Cerebellar cortex (tissue), 1 donor: ENCODE results near the gene DOCK3.

Experiments used
- DNase-seq: peaks from one replicate; pipeline ENCODE4 v3.0.0-alpha.2; 2015; ENCODE audit warnings: low spot score

The DOCK3 gene, protein sequence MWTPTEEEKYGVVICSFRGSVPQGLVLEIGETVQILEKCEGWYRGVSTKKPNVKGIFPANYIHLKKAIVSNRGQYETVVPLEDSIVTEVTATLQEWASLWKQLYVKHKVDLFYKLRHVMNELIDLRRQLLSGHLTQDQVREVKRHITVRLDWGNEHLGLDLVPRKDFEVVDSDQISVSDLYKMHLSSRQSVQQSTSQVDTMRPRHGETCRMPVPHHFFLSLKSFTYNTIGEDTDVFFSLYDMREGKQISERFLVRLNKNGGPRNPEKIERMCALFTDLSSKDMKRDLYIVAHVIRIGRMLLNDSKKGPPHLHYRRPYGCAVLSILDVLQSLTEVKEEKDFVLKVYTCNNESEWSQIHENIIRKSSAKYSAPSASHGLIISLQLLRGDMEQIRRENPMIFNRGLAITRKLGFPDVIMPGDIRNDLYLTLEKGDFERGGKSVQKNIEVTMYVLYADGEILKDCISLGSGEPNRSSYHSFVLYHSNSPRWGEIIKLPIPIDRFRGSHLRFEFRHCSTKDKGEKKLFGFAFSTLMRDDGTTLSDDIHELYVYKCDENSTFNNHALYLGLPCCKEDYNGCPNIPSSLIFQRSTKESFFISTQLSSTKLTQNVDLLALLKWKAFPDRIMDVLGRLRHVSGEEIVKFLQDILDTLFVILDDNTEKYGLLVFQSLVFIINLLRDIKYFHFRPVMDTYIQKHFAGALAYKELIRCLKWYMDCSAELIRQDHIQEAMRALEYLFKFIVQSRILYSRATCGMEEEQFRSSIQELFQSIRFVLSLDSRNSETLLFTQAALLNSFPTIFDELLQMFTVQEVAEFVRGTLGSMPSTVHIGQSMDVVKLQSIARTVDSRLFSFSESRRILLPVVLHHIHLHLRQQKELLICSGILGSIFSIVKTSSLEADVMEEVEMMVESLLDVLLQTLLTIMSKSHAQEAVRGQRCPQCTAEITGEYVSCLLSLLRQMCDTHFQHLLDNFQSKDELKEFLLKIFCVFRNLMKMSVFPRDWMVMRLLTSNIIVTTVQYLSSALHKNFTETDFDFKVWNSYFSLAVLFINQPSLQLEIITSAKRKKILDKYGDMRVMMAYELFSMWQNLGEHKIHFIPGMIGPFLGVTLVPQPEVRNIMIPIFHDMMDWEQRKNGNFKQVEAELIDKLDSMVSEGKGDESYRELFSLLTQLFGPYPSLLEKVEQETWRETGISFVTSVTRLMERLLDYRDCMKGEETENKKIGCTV (N-terminal part only)

DNA sequence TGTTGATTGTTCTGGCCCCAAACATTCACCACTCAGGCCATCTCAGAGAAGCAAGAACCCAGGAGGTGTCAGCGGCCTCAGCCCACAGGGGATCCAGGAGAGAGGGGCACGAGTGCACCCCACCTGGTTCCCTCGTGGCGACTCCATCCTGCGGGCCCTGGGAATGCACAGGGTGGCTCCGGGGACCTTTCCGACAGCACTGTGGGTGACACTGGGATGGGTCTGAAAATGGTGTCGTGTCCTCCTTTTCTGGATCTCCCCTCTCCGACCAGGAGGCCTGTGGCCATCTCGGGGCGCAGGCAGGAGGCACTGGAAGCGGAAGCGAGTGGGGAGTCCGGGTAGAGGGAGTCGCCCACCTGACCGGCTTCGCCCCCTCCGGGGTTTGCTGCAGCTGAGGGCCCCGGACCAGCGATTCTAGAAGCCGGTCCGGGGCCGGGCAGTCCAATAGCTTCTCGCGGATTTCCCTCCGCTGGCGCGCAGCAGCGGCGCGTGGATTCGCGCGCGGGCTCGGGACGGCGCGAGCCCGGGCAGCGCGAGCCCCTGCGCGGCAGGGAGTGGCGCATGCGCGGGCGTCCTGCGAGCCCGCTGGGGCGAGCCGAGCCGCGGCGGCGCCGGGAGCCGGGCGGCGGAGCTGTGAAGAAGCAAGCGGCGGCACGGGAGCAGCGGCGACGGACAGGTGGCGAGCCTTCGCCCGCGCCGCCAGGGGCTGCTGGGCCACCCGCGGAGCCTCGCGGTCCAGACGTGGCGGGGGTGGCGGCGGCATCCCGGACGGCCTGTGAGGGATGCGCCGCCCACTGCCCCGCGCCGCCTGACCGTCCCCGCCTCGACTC, at the start of gene DOCK3:
TSS of gene DOCK3 (plus strand) at position 579 of the 830 bp plus-strand sequence. CDS start 337 bp downstream, outside the sequence.
- DNase-seq: peak; percentile 49

DNA sequence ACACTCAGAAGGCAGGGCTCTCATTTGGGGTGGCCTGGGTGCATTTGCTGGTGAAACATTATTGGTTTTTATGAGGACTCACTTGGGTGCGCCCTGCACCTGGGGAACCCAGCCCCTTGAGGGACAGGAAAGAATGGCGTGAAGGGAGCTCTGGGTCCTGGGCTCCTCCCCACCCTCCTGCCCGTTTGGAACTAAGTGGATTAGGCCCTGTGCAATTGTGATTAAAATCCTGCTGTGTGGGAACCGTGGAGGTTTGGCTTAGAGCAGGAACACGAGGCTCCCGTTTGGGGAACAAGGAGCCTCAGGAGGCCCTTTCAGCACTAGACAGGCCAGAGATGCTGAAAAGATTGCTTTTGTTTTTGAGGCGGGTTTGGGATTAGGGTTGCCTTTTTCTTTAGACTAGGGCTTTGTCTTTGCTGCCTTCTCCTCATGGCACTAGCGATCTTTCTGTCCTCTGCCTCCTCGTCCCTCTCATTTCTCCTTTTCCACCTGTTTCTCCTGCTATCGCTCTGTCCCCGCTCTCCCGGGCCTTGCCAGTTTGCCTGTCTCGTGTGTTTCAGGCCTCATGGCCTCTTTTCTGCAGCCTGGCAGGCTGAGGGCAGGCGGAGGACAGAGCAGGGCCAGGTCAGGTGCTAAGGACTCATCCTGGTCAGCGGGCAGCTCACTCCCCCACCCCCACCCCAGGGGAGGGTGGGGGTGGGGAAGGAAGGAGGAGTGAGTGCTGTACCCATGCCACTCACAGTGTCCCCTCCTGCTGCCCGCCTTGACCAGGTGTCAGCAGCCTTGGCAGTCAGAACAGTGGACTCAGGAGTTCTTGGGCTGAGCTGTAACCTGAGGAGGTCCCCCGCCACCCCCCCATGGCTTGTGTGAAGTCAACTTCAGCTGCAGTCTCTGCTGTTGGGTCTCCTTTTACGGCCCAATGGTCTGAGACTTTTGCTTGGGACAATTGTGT, 49.2 kb upstream of the DOCK3 start:
- DNase-seq: no peak

DNA sequence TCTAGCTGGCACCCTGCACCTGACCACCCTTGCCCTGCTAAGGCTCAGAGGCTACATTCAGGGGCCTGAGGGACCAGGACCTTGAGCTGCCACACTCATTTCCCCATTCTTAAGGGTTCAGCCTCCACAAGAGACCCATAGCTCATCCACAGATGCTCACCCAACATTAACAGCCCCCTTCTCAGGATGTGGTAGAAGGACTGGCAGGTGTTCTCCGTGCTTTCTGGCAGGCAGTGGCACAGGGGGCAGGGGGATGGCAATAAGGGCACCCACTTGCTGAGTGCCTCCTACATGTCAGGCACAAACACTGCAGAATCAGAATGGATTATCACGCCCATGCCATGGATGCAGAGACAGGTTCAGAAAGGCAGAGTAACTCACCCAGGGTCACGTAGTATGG, 48.3 kb upstream of the DOCK3 start:
- DNase-seq: no peak

DNA sequence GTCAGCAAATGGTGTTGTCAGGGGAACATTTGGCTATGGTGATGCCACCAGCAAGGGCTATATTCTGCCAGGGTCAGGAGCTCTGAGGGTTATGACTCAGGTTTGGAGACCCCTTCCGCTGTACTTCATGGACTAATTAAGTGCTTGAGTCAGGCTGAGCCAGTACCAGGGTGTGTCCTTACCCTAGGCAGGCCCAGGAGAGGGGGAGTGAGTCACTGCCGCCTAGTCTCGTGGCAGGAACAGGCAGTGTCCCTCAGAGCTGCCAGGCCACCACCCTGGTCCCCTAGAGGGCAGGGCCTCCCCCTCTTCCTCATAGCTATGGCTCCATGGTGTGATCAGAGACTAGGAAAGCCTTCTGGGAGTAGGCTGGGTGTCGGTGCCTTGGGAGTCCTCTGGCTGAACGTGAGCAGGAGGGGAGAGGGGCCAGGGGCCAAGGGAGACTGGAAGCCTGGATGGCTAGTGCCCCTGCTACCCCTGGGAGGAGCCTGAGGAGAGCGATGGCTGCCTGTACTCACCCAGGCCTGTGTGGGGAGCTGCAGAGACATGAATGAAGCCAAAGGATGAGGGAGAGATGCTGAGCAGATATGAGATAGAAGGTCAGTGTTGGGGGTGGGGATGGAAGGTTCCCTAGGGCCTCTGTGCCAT, 47.2 kb upstream of the DOCK3 start:
- no peak for DNase-seq

DNA sequence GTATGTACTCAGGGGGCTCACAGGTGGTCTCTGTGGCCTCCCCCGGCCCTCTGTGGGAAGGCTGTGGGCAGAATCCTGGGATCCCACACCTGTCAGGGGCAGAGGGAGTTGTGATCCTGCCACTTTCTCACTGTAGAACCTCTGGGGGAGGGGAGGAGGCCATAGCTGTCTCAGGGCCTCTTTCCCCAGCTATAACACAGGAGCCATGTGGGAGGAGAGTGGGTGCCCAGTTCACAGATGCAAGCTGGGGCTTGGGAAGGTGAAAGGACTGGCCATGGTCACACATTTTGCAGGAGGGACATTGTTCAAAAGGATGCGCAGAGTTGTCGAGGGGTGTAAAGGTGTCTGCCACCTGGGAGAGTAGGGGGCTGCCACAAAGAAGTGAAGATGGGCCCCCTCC, 46.1 kb upstream of the DOCK3 start:
- DNase-seq: no peak

DNA sequence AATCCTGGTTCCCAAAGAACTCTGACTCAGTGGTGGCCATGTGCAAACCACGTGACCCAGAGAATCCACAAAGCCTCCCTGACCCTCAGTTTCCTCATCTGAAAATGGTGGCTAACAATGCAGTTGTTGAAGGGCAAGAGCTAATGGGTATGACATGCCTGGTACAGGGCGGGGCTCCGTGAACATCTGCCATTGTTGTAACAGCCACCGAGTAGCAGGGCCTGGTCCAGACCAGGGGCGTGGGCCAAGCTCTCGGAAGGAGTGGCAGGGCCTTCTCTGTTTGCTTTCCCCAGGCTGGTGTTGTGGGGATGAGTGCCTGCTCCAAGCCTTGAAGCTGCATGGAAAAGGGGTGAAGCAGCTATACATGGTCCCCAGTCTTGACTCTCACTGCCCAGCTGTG, 44.3 kb upstream of the DOCK3 start:
- DNase-seq: no peak

DNA sequence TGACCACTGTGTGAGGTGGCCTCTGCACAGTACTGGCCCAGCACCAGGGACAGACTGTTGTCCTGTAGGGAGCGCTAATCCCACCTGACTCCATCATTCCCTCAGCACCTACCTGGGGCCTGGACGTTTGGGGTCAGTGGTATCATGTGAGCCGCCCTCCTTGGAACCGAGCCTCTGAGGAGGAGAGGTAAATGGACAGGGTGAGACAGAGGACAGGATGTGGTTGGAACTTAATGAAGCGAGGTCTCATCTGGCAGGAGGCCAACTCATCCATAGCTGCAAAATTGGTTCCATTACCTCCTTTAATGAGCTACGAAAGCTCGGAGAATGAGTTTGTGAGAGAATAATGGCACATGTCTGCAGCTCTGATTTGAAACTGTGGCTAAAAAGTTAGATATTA, 43.9 kb upstream of the DOCK3 start:
- no peak for DNase-seq

DNA sequence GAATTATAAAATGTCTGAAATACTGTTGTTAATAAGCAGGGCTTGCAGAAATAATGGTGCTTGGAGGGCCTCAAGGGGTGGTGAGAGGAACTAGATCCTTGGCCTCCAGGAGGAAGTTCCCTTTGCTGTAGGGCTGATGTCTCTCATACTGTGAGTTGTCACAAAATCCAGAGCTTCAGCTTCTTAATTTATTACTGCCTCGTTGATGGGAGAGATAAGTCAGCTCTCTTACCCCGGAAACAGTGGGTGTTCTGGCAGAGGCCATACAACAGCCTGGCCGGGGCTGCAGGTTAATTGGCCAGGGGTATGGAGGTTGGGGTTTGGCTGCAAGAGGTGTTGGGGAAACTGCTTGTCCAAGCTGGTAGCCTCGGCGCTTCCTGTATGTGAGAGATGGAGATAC, 42.3 kb upstream of the DOCK3 start:
- DNase-seq: no peak

DNA sequence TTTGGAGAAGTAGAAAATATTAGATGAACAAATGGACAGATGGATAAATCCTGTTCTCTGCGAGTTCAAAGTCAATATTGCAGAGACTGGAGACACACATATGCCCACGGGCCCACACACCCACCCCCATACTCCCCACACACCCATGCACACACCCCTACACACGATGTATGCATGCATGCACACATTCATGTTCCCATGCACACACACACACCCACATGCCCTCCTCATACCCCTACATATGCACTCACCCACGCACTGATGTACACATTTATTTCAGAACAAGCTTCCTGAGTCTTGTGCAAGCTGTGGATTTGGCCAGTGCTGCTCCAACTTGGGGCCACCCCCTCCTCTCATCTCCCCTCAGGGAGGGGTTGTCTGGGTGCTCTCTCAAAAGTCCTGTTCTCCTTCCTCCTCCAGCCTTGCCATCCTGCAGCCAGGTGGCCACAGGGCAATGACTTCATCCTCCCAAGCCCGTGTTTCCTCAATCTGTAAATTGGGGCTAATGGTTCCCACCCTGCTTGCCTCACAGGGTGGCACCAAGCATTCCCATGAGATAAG, 41.4 kb upstream of the DOCK3 start:
- no peak for DNase-seq

DNA sequence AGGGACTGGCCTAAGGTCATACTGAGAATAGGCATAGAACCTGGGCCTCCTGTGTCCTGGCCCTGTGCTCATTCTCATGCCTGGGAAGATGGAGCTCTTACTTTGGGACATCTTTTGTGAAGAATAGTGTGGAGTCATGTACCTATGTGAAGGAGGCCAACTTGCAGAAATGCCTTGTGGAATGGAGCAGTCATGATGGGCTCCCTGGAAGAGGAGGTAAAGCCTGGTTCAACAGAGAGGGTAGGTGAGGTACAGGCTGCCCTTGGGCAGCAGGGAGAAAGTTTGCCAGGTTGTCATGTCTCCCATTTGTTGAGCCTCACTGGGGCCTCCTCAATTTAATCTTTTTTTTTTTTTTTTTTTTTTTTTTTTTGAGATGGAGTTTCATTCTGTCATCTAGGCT, 39.7 kb upstream of the DOCK3 start:
- no peak for DNase-seq

DNA sequence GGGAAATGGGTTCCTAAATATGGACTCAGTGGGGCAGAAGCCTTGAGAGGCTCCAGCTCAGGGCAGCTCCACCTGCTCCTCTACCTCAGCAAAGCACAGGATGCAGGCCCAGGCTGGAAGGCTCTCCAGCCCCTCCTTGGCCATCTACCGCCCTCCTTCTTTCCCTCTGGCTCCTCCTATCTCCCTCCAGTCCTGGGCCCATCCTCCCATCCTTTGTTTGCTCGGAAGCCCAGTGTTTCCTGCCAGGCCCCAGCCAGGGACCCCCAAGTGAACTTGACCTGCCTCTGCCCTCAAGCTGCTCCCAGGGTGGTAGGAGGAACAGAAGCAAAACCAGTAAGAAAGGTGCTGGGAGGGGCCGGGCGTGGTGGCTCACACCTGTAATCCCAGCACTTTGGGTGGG, 37.7 kb upstream of the DOCK3 start:
- no peak for DNase-seq

DNA sequence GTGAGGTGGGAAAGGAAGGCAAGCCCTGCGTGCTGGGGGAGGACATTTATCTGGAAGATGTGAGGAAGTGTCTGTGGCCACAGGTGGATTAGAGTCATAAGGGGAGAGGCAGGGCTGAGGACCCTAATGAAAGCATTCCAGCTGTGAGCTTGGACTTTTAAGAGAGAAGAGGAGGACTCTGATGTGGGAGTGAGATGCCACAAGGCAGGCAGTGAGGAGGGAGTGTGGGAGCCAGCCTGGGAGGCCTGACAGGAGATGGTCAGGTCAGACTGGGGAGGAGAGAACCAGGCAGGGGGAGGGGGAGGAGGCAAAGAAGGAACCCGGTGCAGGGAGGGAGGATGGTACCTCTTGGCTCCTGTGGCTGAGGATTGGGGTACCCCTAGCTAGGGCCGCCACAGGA, 36.8 kb upstream of the DOCK3 start:
- DNase-seq: no peak

DNA sequence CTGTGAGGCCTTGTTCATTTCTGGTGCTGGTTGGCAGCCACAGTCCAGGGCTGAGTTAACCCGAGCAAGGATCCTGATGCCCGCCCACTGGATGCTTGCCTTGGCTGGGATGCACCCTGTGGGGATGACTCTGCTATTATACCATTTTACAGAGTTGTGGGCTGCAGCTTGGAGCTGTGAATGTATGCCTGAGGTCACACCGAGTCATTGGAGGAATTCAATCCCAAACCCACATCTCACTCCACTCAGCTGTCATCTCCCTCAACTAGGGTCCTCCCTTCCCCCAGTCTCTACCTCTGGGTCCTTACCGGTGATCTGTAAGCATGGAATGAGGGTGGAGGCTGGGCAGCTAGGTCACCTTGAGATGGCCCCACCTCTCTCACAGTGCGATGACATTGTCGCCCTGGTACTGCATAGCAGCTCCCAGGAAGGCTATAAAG, 35.7 kb upstream of the DOCK3 start:
- DNase-seq: no peak

DNA sequence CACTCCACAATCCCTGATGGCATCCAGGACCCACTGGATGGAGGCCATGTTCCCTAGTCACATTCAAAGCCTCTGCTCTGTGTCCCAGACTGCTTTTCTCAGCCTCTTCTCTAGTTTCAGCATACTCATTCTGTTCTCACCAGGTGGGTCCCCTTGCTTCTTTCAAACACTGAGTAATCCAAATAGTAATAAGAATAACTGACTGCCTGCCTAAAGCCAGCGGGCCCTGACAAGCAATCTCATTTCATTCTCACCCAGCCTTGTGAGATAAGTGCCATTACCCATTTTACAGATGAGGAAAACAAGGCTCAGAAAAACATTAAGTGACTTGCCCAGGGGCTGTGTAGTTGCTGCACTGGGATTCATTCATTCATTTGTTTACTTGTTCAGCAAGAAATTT, 32.3 kb upstream of the DOCK3 start:
- DNase-seq: no peak

DNA sequence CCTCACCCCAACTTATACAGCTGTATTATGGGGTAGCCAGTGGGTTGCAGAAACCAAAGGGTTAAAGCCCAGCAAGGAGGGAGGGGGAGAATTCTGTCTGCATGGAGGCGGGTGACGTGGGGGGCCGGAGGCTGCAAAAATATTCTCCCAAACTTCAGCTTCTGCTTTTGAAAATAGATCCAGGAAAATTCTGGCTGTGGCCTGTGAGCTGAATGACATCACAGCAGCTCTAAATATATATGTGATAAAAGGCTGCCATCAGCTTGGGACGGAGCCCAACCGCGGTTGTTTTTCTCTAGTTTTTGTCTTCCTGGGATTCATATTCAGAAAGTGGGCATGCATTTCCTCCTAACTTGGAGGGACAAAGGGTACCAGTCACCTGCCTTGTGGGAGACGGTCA, 30.2 kb upstream of the DOCK3 start:
- DNase-seq: no peak

DNA sequence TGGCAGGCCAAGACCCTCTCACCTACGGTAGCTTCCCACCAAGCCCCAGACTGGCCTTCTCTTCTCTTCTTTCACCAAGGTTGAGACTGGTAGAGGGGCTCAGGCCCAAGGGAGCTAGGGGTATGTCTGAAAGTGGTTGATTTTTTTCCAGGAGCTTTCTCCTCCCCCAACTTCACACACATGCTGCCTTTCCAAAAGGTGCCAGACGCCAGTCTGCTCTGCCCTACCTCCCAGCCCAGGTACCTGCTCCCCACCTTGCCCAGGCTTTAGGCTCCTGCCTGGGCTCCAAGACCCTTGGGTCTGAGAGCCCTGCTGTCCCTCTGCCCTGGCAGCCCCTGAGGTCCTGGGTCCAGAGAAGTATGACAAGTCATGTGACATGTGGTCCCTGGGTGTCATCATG, 29.3 kb upstream of the DOCK3 start:
- no peak for DNase-seq

DNA sequence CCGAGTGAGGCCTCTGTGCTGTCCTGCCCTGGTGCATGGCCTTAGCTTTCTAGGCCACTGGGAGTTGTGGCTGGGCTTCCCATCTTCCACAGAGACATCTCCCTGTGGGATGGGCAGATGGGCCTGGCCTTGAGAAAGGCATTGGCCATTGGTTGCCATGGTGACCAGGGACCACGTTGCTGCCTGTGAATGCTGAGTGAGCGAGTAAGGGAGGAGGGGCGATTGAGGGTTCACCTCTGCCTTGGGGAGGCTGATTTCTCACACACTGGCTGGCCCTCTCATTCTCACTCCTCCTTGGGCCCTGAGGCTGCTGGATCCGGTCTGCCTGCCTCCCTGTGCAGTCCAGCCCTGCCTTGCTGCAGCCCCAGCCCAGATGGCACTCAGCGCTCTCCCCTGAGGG, 26.4 kb upstream of the DOCK3 start:
- peak; percentile 71 for DNase-seq

DNA sequence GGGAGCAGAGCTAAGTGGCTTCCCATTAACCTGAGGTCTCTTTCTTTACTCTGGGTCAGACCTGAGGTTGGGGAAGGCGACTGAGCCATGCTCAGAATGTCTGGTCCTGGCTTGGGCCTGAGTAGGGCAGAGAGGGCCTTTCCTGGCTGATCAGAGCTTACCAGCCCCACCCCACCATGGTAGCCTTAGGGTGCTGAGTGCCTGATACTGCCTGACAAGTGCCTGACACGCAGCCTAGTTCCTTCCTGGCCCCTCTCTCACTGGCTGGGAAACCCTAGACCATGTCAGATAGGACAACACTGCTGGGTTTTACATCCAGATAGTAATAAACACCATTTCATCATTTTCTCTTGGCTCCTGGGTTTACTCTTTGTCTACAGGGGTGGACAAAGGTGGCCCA, 25.8 kb upstream of the DOCK3 start:
- DNase-seq: no peak

DNA sequence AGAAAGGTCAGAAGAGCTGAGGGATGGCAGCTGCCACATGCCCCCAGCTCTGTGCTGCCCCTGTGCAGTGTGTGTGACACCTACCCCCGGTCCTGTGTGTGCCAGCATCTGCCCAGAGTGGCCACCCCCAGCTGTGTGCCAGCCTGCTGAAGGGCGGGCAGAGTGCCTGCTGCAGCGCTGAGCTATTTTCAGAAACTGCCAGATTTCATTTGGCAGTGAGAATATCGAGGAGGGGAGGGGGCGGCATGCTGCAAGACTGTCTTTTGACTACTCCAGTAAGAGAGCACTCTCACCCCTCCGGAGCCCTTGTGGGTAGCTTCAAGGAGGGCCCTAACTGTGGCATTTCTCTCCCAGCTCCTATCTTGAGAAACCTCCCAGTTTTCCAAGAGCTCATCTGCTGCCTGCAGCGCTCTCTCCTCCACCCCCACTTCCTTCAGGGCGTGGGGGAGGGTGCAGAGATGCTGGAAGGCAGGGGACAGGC, 25.2 kb upstream of the DOCK3 start:
- no peak for DNase-seq
